BJ (cell line): ENCODE measurements around the gene KCNIP4. TPM values are rescaled to one million over a fixed set of nuclear protein-coding genes. Genes with fewer than 3 reads are reported as not detected.
"Not testable (repeated sequence)": the region's sequence is repeated elsewhere in the genome, so short reads cannot be mapped to it uniquely, and the experiment has no call there.

Experiments used
- CTCF ChIA-PET: fragments of 350-600 bp; formaldehyde crosslinking; extraction: SDS; loops from one replicate; lab custom pipeline; 2021; ENCODE audit warnings: antibody characterized with exemption, inconsistent platforms; lab: Yijun Ruan, JAX
- POLR2A ChIA-PET: fragments of 300-600 bp; sonication (Branson Sonifier 250); formaldehyde crosslinking; extraction: SDS; loops from one replicate; lab custom pipeline; 2021; ENCODE audit warnings: antibody characterized with exemption; lab: Charles Lee
- DNase-seq: peaks from one replicate; pipeline ENCODE4 v3.0.0-alpha.2; 2011; ENCODE audit warnings: low read depth
- H3K27me3 ChIP-seq: 2 replicates; pipeline ENCODE4 v1.6.0; 2011; ENCODE audit warnings: low read length; ENCODE audit not compliant: control insufficient read depth, insufficient read depth
- H3K36me3 ChIP-seq: 2 replicates; pipeline ENCODE4 v1.5.1; 2011; ENCODE audit warnings: low read length; ENCODE audit not compliant: control insufficient read depth, insufficient read depth
- H3K4me3 ChIP-seq: 2 replicates; pipeline ENCODE4 v1.5.1; 2011; ENCODE audit warnings: low read depth, mild to moderate bottlenecking, control low read depth, low read length
- CTCF ChIP-seq: IDR thresholded peaks from 2 replicates; pipeline ENCODE4 v1.5.1; 2011; ENCODE audit warnings: low read depth, mild to moderate bottlenecking, control low read depth, inconsistent platforms, low read length, moderate library complexity; ENCODE audit not compliant: insufficient read depth
- polyA plus RNA-seq: library from polyadenylated mRNA; depleted of rRNA; stranded (reverse); fragments of >200 nt; gene quantifications from 2 replicates; pipeline ENCODE4 v1.2.3, GENCODE V29; 2011

KCNIP4 gene
- polyA plus RNA-seq, 1 experiment = not detected

- Histone ChIP-seq H3K27me3 (no peaks in the 10 kb centered on the region), H3K4me3 (no peak overlapping the region), H3K36me3 (no peaks in the 10 kb centered on the region)
- ChIA-PET CTCF (no interaction called here), POLR2A (no interaction called here)
- DNase-seq = no peak
- TF ChIP-seq CTCF = no peak
These were observed 1194.5 kb downstream of the KCNIP4 start for GRCh38 chr4:20754036-20754435.

GRCh38 chr4:20752641-20753040 lies 1195.9 kb downstream of the KCNIP4 start:
- Histone ChIP-seq H3K27me3 (no peaks in the 10 kb centered on the region), H3K36me3 (no peaks in the 10 kb centered on the region), H3K4me3 (no peak overlapping the region)
- ChIA-PET CTCF (interaction anchor here (2.6 kb wide), 1 partner anchor 21 kb away, joined by 7 read pairs; no protein-coding TSS in a partner anchor), POLR2A (no interaction called here)
- TF ChIP-seq CTCF = no peak
- no peak for DNase-seq

GRCh38 chr4:20746000-20746399 lies 1202.6 kb downstream of the KCNIP4 start:
- DNase-seq, H3K4me3 ChIP-seq, H3K27me3 ChIP-seq, CTCF ChIA-PET, POLR2A ChIA-PET, H3K36me3 ChIP-seq: not testable (repeated sequence)

GRCh38 chr4:20735931-20736330 lies 1212.6 kb downstream of the KCNIP4 start:
- POLR2A ChIA-PET = no interaction called here
- no peak for DNase-seq
- no peaks in the 10 kb centered on the region for H3K36me3 ChIP-seq
- H3K4me3 ChIP-seq = no peak overlapping the region
- H3K27me3 ChIP-seq = no peaks in the 10 kb centered on the region
- CTCF ChIA-PET = no interaction called here
- TF ChIP-seq CTCF = no peak

GRCh38 chr4:20724915-20725314 lies 1223.7 kb downstream of the KCNIP4 start:
- POLR2A ChIA-PET = no interaction called here
- DNase-seq = no peak
- H3K27me3 ChIP-seq = no peaks in the 10 kb centered on the region
- CTCF ChIA-PET = interaction anchor here (0.6 to 1.6 kb wide), 2 partner anchors 48 to 211 kb away, joined by 3 to 4 read pairs; no protein-coding TSS in a partner anchor
- H3K36me3 ChIP-seq = no peaks in the 10 kb centered on the region; the same call in 1 of the 2 replicates
- no peak overlapping the region for H3K4me3 ChIP-seq
- TF ChIP-seq CTCF = no peak

- no peak for DNase-seq
- POLR2A ChIA-PET = no interaction called here
- CTCF ChIA-PET = interaction anchor here (1.4 kb wide), 1 partner anchor 50 kb away, joined by 4 read pairs; no protein-coding TSS in a partner anchor
- no peak for TF ChIP-seq CTCF
- no peaks in the 10 kb centered on the region for H3K27me3 ChIP-seq
- H3K36me3 ChIP-seq = no peaks in the 10 kb centered on the region; the same call in 1 of the 2 replicates
- no peak overlapping the region for H3K4me3 ChIP-seq
These were observed 1225.1 kb downstream of the KCNIP4 start for GRCh38 chr4:20723463-20723862.
